ENCODE measurements around the gene DNAH2. TPM values are rescaled to one million over a fixed set of nuclear protein-coding genes. Genes with fewer than 3 reads are reported as not detected.
A peak's percentile ranks its signal among the peaks of the same experiment; 100 is the strongest.

Gene DNAH2
- polyA plus RNA-seq, 1 experiment = 0.06 TPM

GRCh38 chr17:7854078-7854777 lies 136.7 kb downstream of the DNAH2 start:
- ChIA-PET CTCF (interaction anchor here (0.9 kb wide), 1 partner anchor 19 kb away, joined by 3 read pairs; no protein-coding TSS in a partner anchor), POLR2A (no interaction called here)
- no peaks in the 10 kb centered on the region for H3K27me3 ChIP-seq (ENCODE audit: control insufficient read depth, insufficient read depth, low read length)
- DNase-seq (ENCODE audit: low read depth, low spot score) = no peak
- TF ChIP-seq CTCF (IDR thresholded peaks at IDR 0.05; ENCODE audit: low read depth, low read length) = no peak
- H3K27ac ChIP-seq (ENCODE audit: low read depth, low read length) = no peak overlapping the region
- no peaks in the 10 kb centered on the region; the same call in 1 of the 2 replicates for H3K9me3 ChIP-seq (ENCODE audit: control insufficient read depth, insufficient read depth, low read length)
- no peak overlapping the region for H3K4me3 ChIP-seq (ENCODE audit: low read depth, low read length)

- peak within 1 kb of the TSS; percentile 91 for H3K27ac ChIP-seq (ENCODE audit: low read depth, low read length)
- POLR2A ChIA-PET = interaction anchor here (1.0 to 2.3 kb wide), 2 partner anchors 12 to 21 kb away, joined by 3 to 16 read pairs; partner anchors contain the start of gene KDM6B
- no peaks in the 10 kb centered on the region for H3K27me3 ChIP-seq (ENCODE audit: control insufficient read depth, insufficient read depth, low read length)
- no peak for DNase-seq (ENCODE audit: low read depth, low spot score)
- CTCF ChIA-PET = no interaction called here
- H3K4me3 ChIP-seq (ENCODE audit: low read depth, low read length) = peak within 1 kb of the TSS; percentile 81; the same call in 1 of the 2 replicates
- H3K9me3 ChIP-seq (ENCODE audit: control insufficient read depth, insufficient read depth, low read length) = no peaks in the 10 kb centered on the region; the same call in 1 of the 2 replicates
- no peak for TF ChIP-seq CTCF (IDR thresholded peaks at IDR 0.05; ENCODE audit: low read depth, low read length)
These were observed 137.5 kb downstream of the DNAH2 start, which contains the start of gene TMEM88 for GRCh38 chr17:7854851-7855659. TMEM88 (plus strand) TSS chr17:7855066; CDS start chr17:7855075, 9 bp downstream.

GRCh38 chr17:7855660-7856010 lies 138.1 kb downstream of the DNAH2 start:
- CTCF ChIA-PET = no interaction called here
- Histone ChIP-seq H3K9me3 (ENCODE audit: control insufficient read depth, insufficient read depth, low read length) (no peaks in the 10 kb centered on the region; the same call in 1 of the 2 replicates), H3K27ac (ENCODE audit: low read depth, low read length) (peak overlapping the region; percentile 91), H3K27me3 (ENCODE audit: control insufficient read depth, insufficient read depth, low read length) (no peaks in the 10 kb centered on the region), H3K4me3 (ENCODE audit: low read depth, low read length) (peak overlapping the region; percentile 81; the same call in 1 of the 2 replicates)
- DNase-seq (ENCODE audit: low read depth, low spot score) = no peak
- POLR2A ChIA-PET = interaction anchor here (1.0 to 2.3 kb wide), 2 partner anchors 13 to 22 kb away, joined by 3 to 16 read pairs; partner anchors contain the start of gene KDM6B
- TF ChIP-seq CTCF (IDR thresholded peaks at IDR 0.05; ENCODE audit: low read depth, low read length) = no peak

DNA sequence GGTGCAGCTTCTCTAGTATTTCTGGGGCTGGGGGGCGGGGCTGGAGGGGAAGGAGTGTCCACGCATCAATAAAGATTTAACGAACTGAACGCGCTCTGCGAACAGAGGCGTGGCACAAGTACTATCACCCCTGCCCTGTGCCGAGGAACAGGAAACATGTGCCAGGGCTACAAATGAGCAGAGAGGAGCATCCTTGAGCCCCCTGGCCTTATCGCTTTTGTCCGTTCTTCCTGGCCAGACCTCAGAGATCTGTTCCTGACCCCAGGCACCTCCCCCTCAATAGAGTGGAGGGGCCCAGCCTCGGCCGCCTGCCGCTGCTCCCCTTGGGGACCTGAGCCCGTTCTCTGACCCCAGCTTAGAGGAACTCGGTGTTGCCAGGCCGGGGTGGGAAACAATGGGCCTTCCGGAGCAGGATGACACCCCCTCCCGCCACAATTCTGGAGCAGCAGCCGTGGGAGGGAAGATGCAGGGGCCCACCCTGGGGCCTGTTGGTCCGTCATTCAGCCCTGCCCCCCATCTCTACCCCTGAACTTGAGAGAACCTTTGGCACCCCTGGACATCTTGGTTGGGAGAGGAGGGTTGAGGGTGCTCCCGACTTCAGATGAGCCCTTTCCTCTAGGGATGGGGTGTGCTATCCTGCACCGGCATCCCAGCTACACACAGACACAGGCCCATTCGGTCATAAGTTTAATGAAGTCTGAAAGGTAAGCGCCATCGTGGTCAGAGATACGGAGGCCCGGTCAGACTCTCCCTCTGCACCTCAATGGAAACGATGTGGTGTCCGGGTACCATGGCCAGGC lies 138.7 kb downstream of the DNAH2 start:
- DNase-seq (ENCODE audit: low read depth, low spot score) = no peak
- H3K4me3 ChIP-seq (ENCODE audit: low read depth, low read length) = peak overlapping the region; percentile 81
- POLR2A ChIA-PET = interaction anchor here (0.9 to 2.3 kb wide), 8 partner anchors 11 to 170 kb away, joined by 3 to 30 read pairs (median 8); partner anchors contain the start of genes CHD3, KDM6B, RNF227 and TP53
- H3K9me3 ChIP-seq (ENCODE audit: control insufficient read depth, insufficient read depth, low read length) = no peaks in the 10 kb centered on the region; the same call in 1 of the 2 replicates
- peak overlapping the region; percentile 91 for H3K27ac ChIP-seq (ENCODE audit: low read depth, low read length)
- CTCF ChIA-PET = interaction anchor here (1.1 to 1.2 kb wide), 3 partner anchors 37 to 134 kb away, joined by 3 to 6 read pairs (median 3); no protein-coding TSS in a partner anchor
- TF ChIP-seq CTCF (IDR thresholded peaks at IDR 0.05; ENCODE audit: low read depth, low read length) = no peak
- H3K27me3 ChIP-seq (ENCODE audit: control insufficient read depth, insufficient read depth, low read length) = no peaks in the 10 kb centered on the region
